Parathyroid adenoma (tissue), 2 donors: ENCODE results near the gene NUP188.
A peak's percentile ranks its signal among the peaks of the same experiment; 100 is the strongest.
"Not testable (repeated sequence)": the region's sequence is repeated elsewhere in the genome, so short reads cannot be mapped to it uniquely, and the experiment has no call there.

Experiments
- H2AFZ ChIP-seq: fragments of 300-600 bp; sonication (generic); one replicate; pipeline ENCODE4 v1.7.0; 2017; ENCODE audit warnings: antibody characterized with exemption, mild to moderate bottlenecking
- H3K27ac ChIP-seq: fragments of 300-600 bp; sonication (generic); one replicate; pipeline ENCODE4 v1.7.0; 2017
- H3K27me3 ChIP-seq: fragments of 300-600 bp; sonication (generic); one replicate; pipeline ENCODE4 v1.7.0; 2017; ENCODE audit warnings: low read length; ENCODE audit not compliant: control insufficient read depth, insufficient read depth
- H3K36me3 ChIP-seq: fragments of 300-600 bp; sonication (generic); one replicate; pipeline ENCODE4 v1.7.0; 2017; ENCODE audit warnings: low read length; ENCODE audit not compliant: control insufficient read depth, insufficient read depth
- H3K4me1 ChIP-seq: fragments of 300-600 bp; sonication (generic); one replicate; pipeline ENCODE4 v1.7.0; 2017; ENCODE audit warnings: control low read depth
- H3K4me2 ChIP-seq: fragments of 300-600 bp; sonication (generic); one replicate; pipeline ENCODE4 v1.7.0; 2017; ENCODE audit warnings: low read length
- H3K4me3 ChIP-seq: fragments of 300-600 bp; sonication (generic); one replicate; pipeline ENCODE4 v1.7.0; 2017; ENCODE audit warnings: low read depth, low read length
- H3K79me2 ChIP-seq: fragments of 300-600 bp; sonication (generic); one replicate; pipeline ENCODE4 v1.7.0; 2017; ENCODE audit warnings: control low read depth
- H3K9ac ChIP-seq: fragments of 300-600 bp; sonication (generic); one replicate; pipeline ENCODE4 v1.7.0; 2017; ENCODE audit warnings: mild to moderate bottlenecking
- H3K9me3 ChIP-seq: fragments of 300-600 bp; sonication (generic); one replicate; pipeline ENCODE4 v1.7.0; 2017; ENCODE audit warnings: low read length; ENCODE audit not compliant: control insufficient read depth
- CTCF ChIP-seq: fragments of 300-600 bp; sonication (generic); IDR thresholded peaks from one replicate; pipeline ENCODE4 v1.7.0; 2017; ENCODE audit warnings: antibody characterized with exemption, mild to moderate bottlenecking
- donor health status: primary hyperparathyroidism.

Gene NUP188

GRCh38 chr9:128946571-128947276 lies 775 bp upstream of the NUP188 start:
- Histone ChIP-seq H3K4me2 (peak overlapping the region; percentile 89), H3K27me3 (no peaks in the 10 kb centered on the region), H3K9me3 (no peaks in the 10 kb centered on the region), H3K79me2 (no peaks in the 10 kb centered on the region), H2AFZ (peak overlapping the region; percentile 95), H3K36me3 (no peaks in the 10 kb centered on the region), H3K4me1 (no peaks in the 10 kb centered on the region), H3K9ac (no peak overlapping the region), H3K4me3 (peak overlapping the region; percentile 73), H3K27ac (peak overlapping the region; percentile 74)
- TF ChIP-seq CTCF: no peak

GRCh38 chr9:128947277-128947526 lies 297 bp upstream of the NUP188 start:
- peak overlapping the region; percentile 89 for H3K4me2 ChIP-seq
- H3K9ac ChIP-seq: no peak overlapping the region
- TF ChIP-seq CTCF: no peak
- peak overlapping the region; percentile 74 for H3K27ac ChIP-seq
- H3K4me3 ChIP-seq: peak overlapping the region; percentile 73
- H3K4me1 ChIP-seq: no peaks in the 10 kb centered on the region
- peak overlapping the region; percentile 95 for H2AFZ ChIP-seq
- no peaks in the 10 kb centered on the region for H3K27me3 ChIP-seq
- H3K79me2 ChIP-seq: no peaks in the 10 kb centered on the region
- no peaks in the 10 kb centered on the region for H3K36me3 ChIP-seq
- H3K9me3 ChIP-seq: no peaks in the 10 kb centered on the region

GRCh38 chr9:128961403-128961802 lies 13.9 kb downstream of the NUP188 start:
- not testable (repeated sequence) for H3K79me2 ChIP-seq, H3K4me2 ChIP-seq, H3K36me3 ChIP-seq, H3K27me3 ChIP-seq, H3K27ac ChIP-seq, H3K4me1 ChIP-seq, H3K9me3 ChIP-seq, H3K9ac ChIP-seq, H3K4me3 ChIP-seq, H2AFZ ChIP-seq

GRCh38 chr9:128969491-128969890 lies 22.0 kb downstream of the NUP188 start:
- no peak overlapping the region for H2AFZ ChIP-seq
- no peak overlapping the region for H3K9ac ChIP-seq
- H3K79me2 ChIP-seq: no peaks in the 10 kb centered on the region
- H3K4me3 ChIP-seq: no peak overlapping the region
- H3K4me1 ChIP-seq: no peaks in the 10 kb centered on the region
- H3K36me3 ChIP-seq: no peaks in the 10 kb centered on the region
- no peak overlapping the region for H3K27ac ChIP-seq
- no peak overlapping the region for H3K4me2 ChIP-seq
- no peak for TF ChIP-seq CTCF
- no peaks in the 10 kb centered on the region for H3K27me3 ChIP-seq
- no peaks in the 10 kb centered on the region for H3K9me3 ChIP-seq

- Histone ChIP-seq H3K9ac (no peak overlapping the region), H3K9me3 (no peaks in the 10 kb centered on the region), H3K36me3 (no peaks in the 10 kb centered on the region), H3K27me3 (no peaks in the 10 kb centered on the region), H3K79me2 (no peaks in the 10 kb centered on the region), H3K27ac (no peak overlapping the region), H3K4me2 (no peak overlapping the region), H2AFZ (no peak overlapping the region), H3K4me1 (no peaks in the 10 kb centered on the region), H3K4me3 (no peak overlapping the region)
- TF ChIP-seq CTCF: no peak
Measured at GRCh38 chr9:128972956-128973355, 25.5 kb downstream of the NUP188 start.
